ENCODE data around the gene MBD5.

Gene MBD5

DNA sequence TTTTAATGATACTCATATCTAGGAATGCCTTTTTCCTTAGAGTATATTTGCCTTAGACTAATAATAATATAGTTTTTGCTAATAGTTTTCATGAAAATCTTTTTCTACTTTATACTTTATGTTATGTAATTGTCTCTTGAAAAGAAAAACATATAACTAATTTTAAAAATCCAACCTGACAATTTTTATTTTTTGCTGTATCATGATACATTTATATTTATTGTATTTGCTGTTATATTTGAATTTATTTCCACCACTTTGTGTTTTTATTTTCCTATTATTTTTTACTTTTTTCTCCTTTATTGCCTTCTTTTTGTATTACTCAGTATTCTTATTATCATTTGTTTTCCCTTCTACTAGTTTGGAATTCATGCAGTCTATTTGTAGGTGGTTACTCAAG is 85.4 kb downstream of the MBD5 start:
- Histone ChIP-seq H2AFZ (ENCODE audit: low read length, unreplicated experiment) (no peak overlapping the region), H3K4me1 (ENCODE audit: control insufficient read depth, insufficient read depth, low read length, unreplicated experiment) (peaks cover 7% of the 10 kb centered on the region), H3K36me3 (ENCODE audit: insufficient read depth, low read length) (peaks cover 4% of the 10 kb centered on the region; the same call in 1 of the 2 replicates), H3K27me3 (ENCODE audit: insufficient read depth, low read length) (no peaks in the 10 kb centered on the region), H3K27ac (ENCODE audit: low read depth, low read length) (peak overlapping the region; percentile 22; the same call in 1 of the 2 replicates), H3K4me3 (ENCODE audit: low read depth, low read length) (no peak overlapping the region), H3K79me2 (ENCODE audit: control insufficient read depth, insufficient read depth, low read length, unreplicated experiment) (no peaks in the 10 kb centered on the region)

DNA sequence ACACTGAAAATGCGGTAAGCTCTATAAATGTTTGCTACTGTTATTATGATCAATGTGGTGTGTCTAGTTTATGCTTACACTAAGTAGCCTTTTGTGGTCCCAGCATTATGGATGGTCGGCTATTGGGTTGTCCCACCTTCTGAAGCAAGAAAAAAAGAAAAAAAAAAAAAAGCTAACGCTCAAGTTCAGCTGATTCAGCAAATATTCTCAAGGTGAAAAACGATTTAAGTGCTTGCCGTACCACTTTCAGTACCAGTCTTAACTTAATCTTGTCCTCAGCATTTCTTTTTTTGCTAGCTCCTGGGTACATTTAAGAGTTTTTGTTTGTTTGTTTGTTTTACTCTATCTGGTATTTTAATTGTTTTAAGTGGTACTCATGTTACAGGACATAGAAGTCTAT is 87.5 kb downstream of the MBD5 start:
- Histone ChIP-seq H2AFZ (ENCODE audit: low read length, unreplicated experiment) (no peak overlapping the region), H3K4me3 (ENCODE audit: low read depth, low read length) (no peak overlapping the region), H3K79me2 (ENCODE audit: control insufficient read depth, insufficient read depth, low read length, unreplicated experiment) (no peaks in the 10 kb centered on the region), H3K27ac (ENCODE audit: low read depth, low read length) (no peak overlapping the region), H3K36me3 (ENCODE audit: insufficient read depth, low read length) (peaks cover 4% of the 10 kb centered on the region; the same call in 1 of the 2 replicates), H3K4me1 (ENCODE audit: control insufficient read depth, insufficient read depth, low read length, unreplicated experiment) (peaks cover 7% of the 10 kb centered on the region), H3K27me3 (ENCODE audit: insufficient read depth, low read length) (no peaks in the 10 kb centered on the region)

DNA sequence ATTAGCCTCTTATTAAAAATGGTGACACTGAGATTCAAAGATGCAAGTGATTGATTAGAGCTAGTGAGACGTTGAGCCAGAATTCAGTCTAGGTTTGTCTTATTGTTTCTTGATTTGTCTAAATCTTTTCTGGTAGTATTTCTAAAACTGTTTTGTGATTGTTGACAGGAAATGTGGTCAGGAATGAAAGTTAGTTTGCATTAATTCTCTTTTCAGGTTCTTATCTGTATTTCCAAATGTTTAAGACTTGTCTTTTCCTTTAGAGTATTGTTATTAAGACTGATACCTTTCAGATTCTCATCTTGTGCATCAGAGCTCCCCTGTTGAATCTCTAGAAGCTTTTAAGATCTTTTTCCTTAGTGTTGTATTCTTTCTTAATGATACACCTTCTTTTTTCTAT is 89.3 kb downstream of the MBD5 start:
- peaks cover 7% of the 10 kb centered on the region for H3K4me1 ChIP-seq (ENCODE audit: control insufficient read depth, insufficient read depth, low read length, unreplicated experiment)
- no peak overlapping the region for H3K4me3 ChIP-seq (ENCODE audit: low read depth, low read length)
- H3K36me3 ChIP-seq (ENCODE audit: insufficient read depth, low read length) = peaks cover 4% of the 10 kb centered on the region; the same call in 1 of the 2 replicates
- no peak overlapping the region for H2AFZ ChIP-seq (ENCODE audit: low read length, unreplicated experiment)
- H3K27me3 ChIP-seq (ENCODE audit: insufficient read depth, low read length) = no peaks in the 10 kb centered on the region
- no peak overlapping the region for H3K27ac ChIP-seq (ENCODE audit: low read depth, low read length)
- H3K79me2 ChIP-seq (ENCODE audit: control insufficient read depth, insufficient read depth, low read length, unreplicated experiment) = no peaks in the 10 kb centered on the region

DNA sequence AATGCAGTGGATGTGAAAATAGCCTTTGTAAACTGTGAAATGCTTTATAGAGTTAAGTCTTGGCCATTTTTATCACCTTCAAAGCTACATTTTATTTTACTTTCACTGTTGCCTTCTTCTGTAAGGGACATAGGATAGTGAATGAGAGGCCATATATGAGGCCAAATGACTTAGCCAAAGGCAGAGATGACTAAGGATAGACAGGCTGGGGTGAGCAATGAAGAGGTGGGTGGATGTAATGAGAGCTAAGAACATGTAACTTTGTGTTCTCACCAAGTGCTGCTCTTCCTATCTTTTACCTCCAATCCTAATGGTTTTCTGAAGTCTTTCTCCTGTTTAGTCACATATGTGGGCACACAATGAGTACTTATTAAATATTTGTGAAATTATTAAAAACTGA is 101.9 kb downstream of the MBD5 start:
- H3K4me3 ChIP-seq (ENCODE audit: low read depth, low read length) = no peak overlapping the region; the same call in 1 of the 2 replicates

DNA sequence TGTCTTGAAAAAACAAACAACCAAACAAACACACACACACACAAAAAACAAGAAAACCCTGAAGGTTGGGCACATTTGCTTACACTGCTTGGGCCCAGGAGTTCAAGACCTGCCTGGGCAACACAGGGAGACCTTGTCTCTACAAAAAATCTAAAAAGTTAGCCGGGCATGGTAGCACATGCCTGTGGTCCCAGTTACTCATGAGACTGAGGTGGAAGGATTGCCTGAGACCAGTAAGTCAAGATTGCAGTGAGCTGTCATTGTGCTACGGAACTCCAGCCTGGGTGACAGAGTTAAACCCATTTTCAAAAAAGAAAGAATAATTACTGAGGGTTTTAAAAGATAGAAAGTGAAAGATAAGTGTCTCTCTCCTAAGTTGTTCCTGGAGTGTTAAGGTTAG is 103.4 kb downstream of the MBD5 start:
- Histone ChIP-seq H3K27ac (ENCODE audit: low read depth, low read length) (no peak overlapping the region), H3K4me1 (ENCODE audit: control insufficient read depth, insufficient read depth, low read length, unreplicated experiment) (peaks cover 10% of the 10 kb centered on the region), H3K4me3 (ENCODE audit: low read depth, low read length) (no peak overlapping the region), H3K27me3 (ENCODE audit: insufficient read depth, low read length) (no peaks in the 10 kb centered on the region), H3K36me3 (ENCODE audit: insufficient read depth, low read length) (no peaks in the 10 kb centered on the region), H3K79me2 (ENCODE audit: control insufficient read depth, insufficient read depth, low read length, unreplicated experiment) (peaks cover 2% of the 10 kb centered on the region), H2AFZ (ENCODE audit: low read length, unreplicated experiment) (no peak overlapping the region)

More for the DNA sequence above, 101.9 kb downstream of the MBD5 start:
- H2AFZ ChIP-seq (ENCODE audit: low read length, unreplicated experiment) = no peak overlapping the region
- H3K79me2 ChIP-seq (ENCODE audit: control insufficient read depth, insufficient read depth, low read length, unreplicated experiment) = peaks cover 2% of the 10 kb centered on the region
- no peaks in the 10 kb centered on the region for H3K27me3 ChIP-seq (ENCODE audit: insufficient read depth, low read length)
- no peaks in the 10 kb centered on the region; the same call in 1 of the 2 replicates for H3K36me3 ChIP-seq (ENCODE audit: insufficient read depth, low read length)
- H3K4me1 ChIP-seq (ENCODE audit: control insufficient read depth, insufficient read depth, low read length, unreplicated experiment) = peaks cover 10% of the 10 kb centered on the region
- peak overlapping the region; percentile 52 for H3K27ac ChIP-seq (ENCODE audit: low read depth, low read length)

DNA sequence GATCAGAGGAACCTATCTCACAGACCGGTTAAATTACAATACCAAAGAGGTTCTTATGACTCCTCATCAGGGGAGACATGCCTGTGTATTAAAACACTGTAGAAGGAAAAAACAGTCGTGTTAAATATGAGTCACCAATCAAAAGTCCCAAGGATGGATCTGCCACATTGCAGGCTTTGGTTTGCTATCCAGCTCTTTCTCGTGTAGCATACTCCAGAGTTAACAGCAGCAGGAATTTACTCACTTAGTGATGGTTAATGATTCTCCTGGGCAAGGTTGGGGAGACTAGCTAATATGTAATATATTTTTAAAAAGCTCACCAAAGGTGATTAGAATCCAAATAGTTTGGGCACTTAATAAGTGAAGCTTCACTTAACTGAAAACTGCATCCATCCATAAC is 109.7 kb downstream of the MBD5 start:
- Histone ChIP-seq H3K4me1 (ENCODE audit: control insufficient read depth, insufficient read depth, low read length, unreplicated experiment) (peaks cover 26% of the 10 kb centered on the region), H3K27me3 (ENCODE audit: insufficient read depth, low read length) (no peaks in the 10 kb centered on the region), H3K79me2 (ENCODE audit: control insufficient read depth, insufficient read depth, low read length, unreplicated experiment) (no peaks in the 10 kb centered on the region), H3K36me3 (ENCODE audit: insufficient read depth, low read length) (no peaks in the 10 kb centered on the region), H2AFZ (ENCODE audit: low read length, unreplicated experiment) (no peak overlapping the region), H3K27ac (ENCODE audit: low read depth, low read length) (peak overlapping the region; percentile 38; the same call in 1 of the 2 replicates), H3K4me3 (ENCODE audit: low read depth, low read length) (no peak overlapping the region)

GRCh38 chr2:148132412-148132811 is 111.5 kb downstream of the MBD5 start:
- Histone ChIP-seq H3K4me3 (ENCODE audit: low read depth, low read length) (peak overlapping the region; percentile 34), H3K27me3 (ENCODE audit: insufficient read depth, low read length) (no peaks in the 10 kb centered on the region), H3K27ac (ENCODE audit: low read depth, low read length) (peak overlapping the region; percentile 60), H3K36me3 (ENCODE audit: insufficient read depth, low read length) (no peaks in the 10 kb centered on the region), H3K79me2 (ENCODE audit: control insufficient read depth, insufficient read depth, low read length, unreplicated experiment) (no peaks in the 10 kb centered on the region), H2AFZ (ENCODE audit: low read length, unreplicated experiment) (no peak overlapping the region), H3K4me1 (ENCODE audit: control insufficient read depth, insufficient read depth, low read length, unreplicated experiment) (peaks cover 26% of the 10 kb centered on the region)

DNA sequence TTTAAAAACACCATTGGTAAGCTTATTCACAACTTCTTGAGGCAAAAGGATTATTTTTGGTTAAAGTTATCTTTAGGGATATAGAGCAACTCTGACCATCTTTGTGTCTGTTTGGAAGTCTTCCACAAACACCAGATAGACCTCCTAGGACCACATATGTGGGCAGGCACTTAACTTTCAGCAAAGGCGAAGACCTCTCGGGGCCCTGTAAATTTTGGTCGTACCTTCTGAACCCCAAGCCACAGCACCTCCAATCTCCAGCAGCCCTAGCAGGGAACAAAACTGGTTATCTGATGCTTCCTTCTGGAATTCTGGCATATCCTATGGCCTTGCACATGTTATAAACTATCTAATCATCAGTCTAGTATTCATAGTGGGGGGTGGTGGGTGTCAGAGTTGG is 114.8 kb downstream of the MBD5 start:
- H2AFZ ChIP-seq (ENCODE audit: low read length, unreplicated experiment) = no peak overlapping the region
- no peak overlapping the region for H3K4me3 ChIP-seq (ENCODE audit: low read depth, low read length)
- H3K27me3 ChIP-seq (ENCODE audit: insufficient read depth, low read length) = no peaks in the 10 kb centered on the region
- no peaks in the 10 kb centered on the region for H3K36me3 ChIP-seq (ENCODE audit: insufficient read depth, low read length)
- no peaks in the 10 kb centered on the region for H3K79me2 ChIP-seq (ENCODE audit: control insufficient read depth, insufficient read depth, low read length, unreplicated experiment)
- peaks cover 20% of the 10 kb centered on the region for H3K4me1 ChIP-seq (ENCODE audit: control insufficient read depth, insufficient read depth, low read length, unreplicated experiment)
- H3K27ac ChIP-seq (ENCODE audit: low read depth, low read length) = no peak overlapping the region

DNA sequence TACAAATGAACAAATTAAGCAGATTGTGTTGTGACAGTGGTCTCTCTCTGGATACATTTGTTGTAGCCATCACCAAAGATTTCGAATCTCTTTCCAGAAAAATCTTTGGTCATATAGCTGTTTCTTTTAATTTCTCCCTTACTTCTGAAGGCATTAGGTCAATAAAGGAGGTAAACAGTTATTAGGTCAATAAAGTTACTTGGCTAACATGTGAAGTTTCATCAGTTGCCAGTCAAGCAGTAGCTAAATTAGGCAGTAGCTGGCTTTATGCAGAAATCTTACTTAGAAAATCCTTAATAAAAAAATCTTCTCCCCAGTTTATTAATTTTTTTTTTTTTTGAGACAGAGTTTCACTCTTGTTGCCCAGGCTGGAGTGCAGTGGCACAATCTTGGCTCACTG is 115.5 kb downstream of the MBD5 start:
- Histone ChIP-seq H3K36me3 (ENCODE audit: insufficient read depth, low read length) (no peaks in the 10 kb centered on the region), H3K79me2 (ENCODE audit: control insufficient read depth, insufficient read depth, low read length, unreplicated experiment) (no peaks in the 10 kb centered on the region), H3K27ac (ENCODE audit: low read depth, low read length) (no peak overlapping the region), H2AFZ (ENCODE audit: low read length, unreplicated experiment) (no peak overlapping the region), H3K4me1 (ENCODE audit: control insufficient read depth, insufficient read depth, low read length, unreplicated experiment) (peaks cover 14% of the 10 kb centered on the region), H3K27me3 (ENCODE audit: insufficient read depth, low read length) (no peaks in the 10 kb centered on the region), H3K4me3 (ENCODE audit: low read depth, low read length) (no peak overlapping the region)

GRCh38 chr2:148161909-148162435 is 141.1 kb downstream of the MBD5 start:
- no peak overlapping the region for H2AFZ ChIP-seq (ENCODE audit: low read length, unreplicated experiment)
- H3K27me3 ChIP-seq (ENCODE audit: insufficient read depth, low read length) = no peaks in the 10 kb centered on the region
- H3K4me1 ChIP-seq (ENCODE audit: control insufficient read depth, insufficient read depth, low read length, unreplicated experiment) = no peaks in the 10 kb centered on the region
- H3K4me3 ChIP-seq (ENCODE audit: low read depth, low read length) = no peak overlapping the region
- H3K79me2 ChIP-seq (ENCODE audit: control insufficient read depth, insufficient read depth, low read length, unreplicated experiment) = no peaks in the 10 kb centered on the region
- no peak overlapping the region for H3K27ac ChIP-seq (ENCODE audit: low read depth, low read length)
- H3K36me3 ChIP-seq (ENCODE audit: insufficient read depth, low read length) = no peaks in the 10 kb centered on the region

DNA sequence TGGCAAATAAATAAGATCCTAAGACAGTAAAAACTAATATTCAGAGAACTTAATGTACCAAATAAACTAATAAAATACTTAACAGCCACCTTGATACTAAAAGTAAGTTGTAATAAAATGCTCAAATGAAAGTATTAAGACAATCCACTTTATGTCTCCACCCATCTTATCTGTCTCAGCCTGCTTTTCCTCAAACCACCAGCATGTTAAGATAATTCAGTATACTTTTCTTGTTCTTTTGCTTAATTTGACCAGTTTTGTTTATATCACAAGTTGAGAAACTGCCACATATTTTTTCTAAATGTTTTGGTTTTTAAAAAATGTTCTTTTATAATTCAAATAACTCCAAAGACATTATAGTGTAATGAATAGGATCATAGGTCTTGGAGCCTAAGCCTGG is 142.0 kb downstream of the MBD5 start:
- H3K36me3 ChIP-seq (ENCODE audit: insufficient read depth, low read length) = no peaks in the 10 kb centered on the region
- no peak overlapping the region for H3K4me3 ChIP-seq (ENCODE audit: low read depth, low read length)
- no peak overlapping the region for H3K27ac ChIP-seq (ENCODE audit: low read depth, low read length)
- no peaks in the 10 kb centered on the region for H3K4me1 ChIP-seq (ENCODE audit: control insufficient read depth, insufficient read depth, low read length, unreplicated experiment)
- H3K79me2 ChIP-seq (ENCODE audit: control insufficient read depth, insufficient read depth, low read length, unreplicated experiment) = no peaks in the 10 kb centered on the region
- H3K27me3 ChIP-seq (ENCODE audit: insufficient read depth, low read length) = no peaks in the 10 kb centered on the region
- H2AFZ ChIP-seq (ENCODE audit: low read length, unreplicated experiment) = no peak overlapping the region

All from ACC112 (cell line).